HepG2 (cell line): ENCODE data around the gene C2CD3. TPM values are rescaled to one million over a fixed set of nuclear protein-coding genes. Genes with fewer than 3 reads are reported as not detected.
A peak's percentile ranks its signal among the peaks of the same experiment; 100 is the strongest.

Source experiments
- EP300 ChIP-seq, 3 experiments: sonication (generic) in 1 of 3; formaldehyde crosslinking in 1 of 3; IDR thresholded peaks; 2 replicates each; pipeline versions ENCODE4 v1.5.1 to v1.6.1; 2011 to 2020; ENCODE audit warnings: low read depth in 2 of 3, low read length in 2 of 3, borderline replicate concordance in 1 of 3, improper control_type of control experiment in 1 of 3, mild to moderate bottlenecking in 1 of 3, missing genetic modification reagents in 1 of 3, moderate library complexity in 1 of 3
- GATAD2A ChIP-seq: IDR thresholded peaks from 2 replicates; pipeline ENCODE4 v1.6.1; 2016
- HHEX ChIP-seq: IDR thresholded peaks from 2 replicates; pipeline ENCODE4 v1.6.1; 2016; ENCODE audit warnings: control low read depth
- NFE2 ChIP-seq: sonication (generic); formaldehyde crosslinking; IDR thresholded peaks from 2 replicates; pipeline ENCODE4 v1.4.0; 2020; ENCODE audit warnings: missing genetic modification reagents
- PCBP2 ChIP-seq: fragments of 200-400 bp; formaldehyde crosslinking; optimal IDR thresholded peaks from 2 replicates; pipeline ENCODE3; 2018; ENCODE audit warnings: low read length, low read depth; ENCODE audit not compliant: poor library complexity, severe bottlenecking
- RXRB ChIP-seq: IDR thresholded peaks from 2 replicates; pipeline ENCODE4 v1.6.1; 2016; ENCODE audit warnings: borderline replicate concordance, missing genetic modification reagents, missing compliant biosample characterization
- ZNF101 ChIP-seq: sonication (generic); formaldehyde crosslinking; IDR thresholded peaks from 2 replicates; pipeline ENCODE4 v1.4.0; 2020; ENCODE audit warnings: mild to moderate bottlenecking, low read depth, missing genetic modification reagents, borderline replicate concordance
- ZNF225 ChIP-seq: sonication (generic); formaldehyde crosslinking; IDR thresholded peaks from 2 replicates; pipeline ENCODE4 v1.4.0; 2020; ENCODE audit warnings: mild to moderate bottlenecking, missing genetic modification reagents
- ZNF547 ChIP-seq: sonication (generic); formaldehyde crosslinking; IDR thresholded peaks from 2 replicates; pipeline ENCODE4 v1.5.1; 2020; ENCODE audit warnings: mild to moderate bottlenecking, missing genetic modification reagents
- ZNF737 ChIP-seq: sonication (generic); formaldehyde crosslinking; IDR thresholded peaks from 2 replicates; pipeline ENCODE4 v1.5.0; 2020; ENCODE audit warnings: missing genetic modification reagents, mild to moderate bottlenecking, borderline replicate concordance
- polyA plus RNA-seq, 8 experiments: library from polyadenylated mRNA; depleted of rRNA in 3 of 8; stranded (reverse) in 7 of 8; unstranded in 1 of 8; fragments of >200 nt; fragmentation: Illumina TruSeq in 4 of 8; extraction: Trizol in 4 of 8; gene quantifications; 2 replicates each; pipeline versions ENCODE4 v1.2.1 to v1.2.3, GENCODE V29; 2011 to 2016; ENCODE audit warnings: low read depth in 4 of 8, missing spikeins in 1 of 8, mixed read lengths in 1 of 8; ENCODE audit not compliant: insufficient read depth in 1 of 8
- total RNA-seq, 5 experiments: library from RNA; depleted of rRNA; stranded (reverse); fragments of >200 nt; fragmentation: Illumina TruSeq; extraction: Trizol; gene quantifications; 2 replicates each; pipeline ENCODE4 v1.2.3, GENCODE V29; 2016; ENCODE audit warnings: low read depth in 1 of 5
- TF ChIP-seq, protein P1 (sequence below): IDR thresholded peaks from 2 replicates; pipeline ENCODE4 v1.4.0; 2020; ENCODE audit warnings: mild to moderate bottlenecking, missing genetic modification reagents
- TF ChIP-seq, protein P2 (sequence below): IDR thresholded peaks from 2 replicates; pipeline ENCODE4 v1.6.1; 2016; ENCODE audit warnings: mild to moderate bottlenecking

The C2CD3 gene
- total and polyA plus RNA-seq, 2 of the 13 experiments (the other 11 are each of a cell fraction or from before 2014, with no cell fraction given), result 5.5 to 6.4 TPM

DNA sequence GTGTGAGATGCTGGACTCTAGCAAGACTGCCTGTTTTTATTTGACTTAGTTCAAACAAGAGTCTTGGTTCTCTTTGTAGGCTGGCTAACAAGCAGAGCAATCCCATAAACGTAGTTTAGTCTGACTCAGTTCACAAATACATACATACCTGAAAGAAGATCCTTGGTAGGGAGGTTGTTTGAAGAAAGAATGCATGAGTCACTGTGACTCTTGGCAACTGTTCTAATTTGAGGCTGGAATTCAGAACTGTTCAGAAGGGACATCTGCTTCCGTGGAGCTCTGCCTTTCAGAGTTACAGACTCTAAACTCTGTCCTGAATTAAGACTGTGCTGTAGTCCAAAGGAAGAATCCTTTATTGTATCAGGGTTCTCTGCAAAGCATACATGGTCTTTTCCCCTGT lies 32.2 kb downstream of the C2CD3 start (continued):
- TF ChIP-seq, protein P1, sequence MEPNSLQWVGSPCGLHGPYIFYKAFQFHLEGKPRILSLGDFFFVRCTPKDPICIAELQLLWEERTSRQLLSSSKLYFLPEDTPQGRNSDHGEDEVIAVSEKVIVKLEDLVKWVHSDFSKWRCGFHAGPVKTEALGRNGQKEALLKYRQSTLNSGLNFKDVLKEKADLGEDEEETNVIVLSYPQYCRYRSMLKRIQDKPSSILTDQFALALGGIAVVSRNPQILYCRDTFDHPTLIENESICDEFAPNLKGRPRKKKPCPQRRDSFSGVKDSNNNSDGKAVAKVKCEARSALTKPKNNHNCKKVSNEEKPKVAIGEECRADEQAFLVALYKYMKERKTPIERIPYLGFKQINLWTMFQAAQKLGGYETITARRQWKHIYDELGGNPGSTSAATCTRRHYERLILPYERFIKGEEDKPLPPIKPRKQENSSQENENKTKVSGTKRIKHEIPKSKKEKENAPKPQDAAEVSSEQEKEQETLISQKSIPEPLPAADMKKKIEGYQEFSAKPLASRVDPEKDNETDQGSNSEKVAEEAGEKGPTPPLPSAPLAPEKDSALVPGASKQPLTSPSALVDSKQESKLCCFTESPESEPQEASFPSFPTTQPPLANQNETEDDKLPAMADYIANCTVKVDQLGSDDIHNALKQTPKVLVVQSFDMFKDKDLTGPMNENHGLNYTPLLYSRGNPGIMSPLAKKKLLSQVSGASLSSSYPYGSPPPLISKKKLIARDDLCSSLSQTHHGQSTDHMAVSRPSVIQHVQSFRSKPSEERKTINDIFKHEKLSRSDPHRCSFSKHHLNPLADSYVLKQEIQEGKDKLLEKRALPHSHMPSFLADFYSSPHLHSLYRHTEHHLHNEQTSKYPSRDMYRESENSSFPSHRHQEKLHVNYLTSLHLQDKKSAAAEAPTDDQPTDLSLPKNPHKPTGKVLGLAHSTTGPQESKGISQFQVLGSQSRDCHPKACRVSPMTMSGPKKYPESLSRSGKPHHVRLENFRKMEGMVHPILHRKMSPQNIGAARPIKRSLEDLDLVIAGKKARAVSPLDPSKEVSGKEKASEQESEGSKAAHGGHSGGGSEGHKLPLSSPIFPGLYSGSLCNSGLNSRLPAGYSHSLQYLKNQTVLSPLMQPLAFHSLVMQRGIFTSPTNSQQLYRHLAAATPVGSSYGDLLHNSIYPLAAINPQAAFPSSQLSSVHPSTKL (CRISPR knock-in tag), result peak; percentile 81
- TF ChIP-seq ZNF225 (CRISPR knock-in tag) (no peak), EP300 (IDR thresholded peaks at IDR 0.05; ENCODE audit: low read depth in 2 of 2, low read length in 2 of 2) (peak in 1 of 2 experiments; percentile 47; a peak in 2 of 4 replicates), EP300 (CRISPR knock-in tag; IDR thresholded peaks at IDR 0.05; ENCODE audit: borderline replicate concordance) (peak; percentile 64; the same call in 1 of the 2 replicates), NFE2 (CRISPR knock-in tag) (peak; percentile 31; the same call in 1 of the 2 replicates), ZNF101 (no peak), PCBP2 (no peak), GATAD2A (peak; percentile 81), ZNF737 (no peak), HHEX (CRISPR knock-in tag) (no peak), RXRB (CRISPR knock-in tag) (peak; percentile 41; the same call in 1 of the 2 replicates), ZNF547 (no peak)
- TF ChIP-seq, protein P2, sequence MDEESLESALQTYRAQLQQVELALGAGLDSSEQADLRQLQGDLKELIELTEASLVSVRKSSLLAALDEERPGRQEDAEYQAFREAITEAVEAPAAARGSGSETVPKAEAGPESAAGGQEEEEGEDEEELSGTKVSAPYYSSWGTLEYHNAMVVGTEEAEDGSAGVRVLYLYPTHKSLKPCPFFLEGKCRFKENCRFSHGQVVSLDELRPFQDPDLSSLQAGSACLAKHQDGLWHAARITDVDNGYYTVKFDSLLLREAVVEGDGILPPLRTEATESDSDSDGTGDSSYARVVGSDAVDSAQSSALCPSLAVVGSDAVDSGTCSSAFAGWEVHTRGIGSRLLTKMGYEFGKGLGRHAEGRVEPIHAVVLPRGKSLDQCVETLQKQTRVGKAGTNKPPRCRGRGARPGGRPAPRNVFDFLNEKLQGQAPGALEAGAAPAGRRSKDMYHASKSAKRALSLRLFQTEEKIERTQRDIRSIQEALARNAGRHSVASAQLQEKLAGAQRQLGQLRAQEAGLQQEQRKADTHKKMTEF (CRISPR knock-in tag), result peak; percentile 50; the same call in 1 of the 2 replicates
